Stimulated activated CD8-positive, alpha-beta memory T cell treated with anti-CD3 and anti-CD28 coated beads, Interleukin-2, amount 100 ng/mL, for 48 hours (primary cell): ENCODE measurements around the gene HOOK2.
"Not testable (repeated sequence)": the region's sequence is repeated elsewhere in the genome, so short reads cannot be mapped to it uniquely, and the experiment has no call there.

Experiments used
- DNase-seq, 2 donors: peaks; one replicate each; pipeline ENCODE4 v3.0.0-alpha.2; 2020; ENCODE audit warnings: low read depth in 2 of 2

The HOOK2 gene

DNA sequence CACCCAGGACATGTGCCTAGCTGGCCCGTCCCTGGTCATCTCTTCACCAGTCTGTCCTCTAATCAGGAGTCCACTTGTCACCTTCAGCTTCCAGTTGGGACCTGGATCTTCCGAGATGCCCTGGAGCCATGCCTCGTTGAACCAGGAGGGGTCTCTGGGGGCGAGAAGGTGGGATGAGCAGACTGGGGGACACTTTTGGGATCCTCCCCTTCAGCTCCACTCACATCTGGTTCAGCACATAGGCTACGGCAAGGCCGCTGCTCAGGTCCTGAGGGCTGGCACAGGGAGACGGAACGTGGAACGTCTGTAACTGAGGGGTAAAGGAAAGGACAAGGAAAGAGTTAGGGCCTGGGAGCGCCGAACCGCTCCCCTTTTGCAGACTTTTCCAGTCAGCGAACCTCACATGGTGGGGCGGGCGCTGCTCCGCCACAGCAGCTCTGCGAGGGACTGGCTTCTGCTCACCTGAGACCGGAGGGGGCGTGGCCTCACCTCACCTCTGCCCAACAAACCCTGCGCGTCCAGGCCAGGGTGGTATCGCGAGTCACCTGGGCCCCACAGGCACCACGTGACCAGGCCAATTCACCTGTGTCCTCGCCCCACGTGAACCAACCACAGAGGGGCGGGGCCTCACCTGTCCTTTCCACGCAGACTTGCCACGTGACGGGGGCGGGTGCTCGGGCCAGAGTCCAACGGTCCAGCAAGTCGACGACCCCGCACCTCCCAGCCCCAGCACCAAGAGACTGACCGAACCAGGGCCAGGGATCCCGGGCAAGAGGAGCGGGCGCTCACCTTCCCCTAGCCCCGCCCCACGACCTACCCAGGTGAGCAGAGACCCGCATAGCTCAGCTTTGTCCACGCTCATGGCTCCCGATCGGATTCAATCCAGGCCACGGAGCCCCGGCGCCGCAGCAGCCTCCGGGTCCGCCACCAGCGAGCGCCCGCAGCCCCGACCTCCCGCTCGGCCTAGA is at the start of gene HOOK2:
Gene HOOK2 (minus strand): TSS at position 965 of the 968 bp plus-strand sequence. CDS start 103 bp downstream, at position 862.
- DNase-seq = no peak

- no peak for DNase-seq
Measured at GRCh38 chr19:12821761-12822160, 46.4 kb upstream of the HOOK2 start.

- DNase-seq = not testable (repeated sequence)
Measured at GRCh38 chr19:12817810-12818209, 42.5 kb upstream of the HOOK2 start.

GRCh38 chr19:12817188-12817587 is 41.8 kb upstream of the HOOK2 start:
- DNase-seq = not testable (repeated sequence)

DNA sequence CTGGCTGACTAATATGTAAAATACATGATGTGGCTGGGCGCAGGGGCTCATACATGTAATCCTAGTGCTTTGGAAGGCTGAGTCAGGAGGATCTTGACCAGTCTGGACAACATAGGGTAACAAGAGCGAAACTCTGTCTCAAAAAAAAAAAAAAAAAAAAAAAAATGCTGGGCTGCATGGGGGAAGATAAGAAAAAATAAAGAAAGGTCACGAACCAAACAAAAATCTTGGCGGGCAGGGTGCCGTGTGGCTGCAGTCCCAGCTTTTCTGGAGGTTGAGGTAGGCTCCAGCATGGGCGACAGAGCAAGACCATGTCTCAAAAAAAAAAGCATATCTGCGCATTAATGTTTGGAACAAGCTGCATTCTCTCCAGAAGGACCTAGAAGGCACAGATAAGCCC is 39.7 kb upstream of the HOOK2 start:
- DNase-seq = no peak

DNA sequence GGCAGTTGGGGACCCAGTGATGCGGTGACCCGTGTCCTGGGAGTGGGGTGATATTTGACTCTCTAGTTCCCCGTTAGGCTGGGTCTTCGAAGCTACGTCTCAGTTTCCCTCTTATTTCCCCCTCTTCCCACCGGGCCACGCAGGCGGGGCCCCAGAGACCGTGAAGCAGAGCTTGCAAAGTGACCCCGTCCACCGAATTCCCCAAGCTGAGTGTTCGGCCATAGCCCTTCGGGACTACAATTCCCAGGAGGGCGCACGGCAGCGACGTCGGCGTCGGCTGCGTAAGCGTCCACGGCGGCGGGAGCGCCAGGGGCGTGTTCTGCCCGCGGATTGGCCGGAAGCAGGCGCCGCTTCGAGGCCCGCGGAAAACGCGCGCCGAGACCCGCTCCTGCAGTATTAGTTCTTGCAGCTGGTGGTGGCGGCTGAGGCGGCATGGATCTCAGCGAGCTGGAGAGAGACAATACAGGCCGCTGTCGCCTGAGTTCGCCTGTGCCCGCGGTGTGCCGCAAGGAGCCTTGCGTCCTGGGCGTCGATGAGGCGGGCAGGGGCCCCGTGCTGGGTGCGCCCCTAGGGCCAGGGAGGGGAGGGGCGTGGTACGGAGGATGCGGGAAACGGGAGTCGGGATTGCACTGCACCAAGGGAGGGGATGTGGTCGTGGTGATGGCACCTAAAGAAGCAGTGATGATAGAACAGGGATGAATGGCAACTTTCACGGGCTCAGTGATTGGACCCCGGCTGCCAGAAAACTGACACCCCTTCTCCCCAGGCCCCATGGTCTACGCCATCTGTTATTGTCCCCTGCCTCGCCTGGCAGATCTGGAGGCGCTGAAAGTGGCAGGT is 31.1 kb upstream of the HOOK2 start, which contains the start of gene RNASEH2A:
Gene RNASEH2A (plus strand): TSS at position 343 of the 840 bp plus-strand sequence. CDS start 90 bp downstream, at position 433.
- peak; percentile 78 to 82 for DNase-seq

GRCh38 chr19:12804051-12804450 is 28.7 kb upstream of the HOOK2 start:
- no peak for DNase-seq

GRCh38 chr19:12802267-12803106 is 27.1 kb upstream of the HOOK2 start:
- no peak for DNase-seq

DNA sequence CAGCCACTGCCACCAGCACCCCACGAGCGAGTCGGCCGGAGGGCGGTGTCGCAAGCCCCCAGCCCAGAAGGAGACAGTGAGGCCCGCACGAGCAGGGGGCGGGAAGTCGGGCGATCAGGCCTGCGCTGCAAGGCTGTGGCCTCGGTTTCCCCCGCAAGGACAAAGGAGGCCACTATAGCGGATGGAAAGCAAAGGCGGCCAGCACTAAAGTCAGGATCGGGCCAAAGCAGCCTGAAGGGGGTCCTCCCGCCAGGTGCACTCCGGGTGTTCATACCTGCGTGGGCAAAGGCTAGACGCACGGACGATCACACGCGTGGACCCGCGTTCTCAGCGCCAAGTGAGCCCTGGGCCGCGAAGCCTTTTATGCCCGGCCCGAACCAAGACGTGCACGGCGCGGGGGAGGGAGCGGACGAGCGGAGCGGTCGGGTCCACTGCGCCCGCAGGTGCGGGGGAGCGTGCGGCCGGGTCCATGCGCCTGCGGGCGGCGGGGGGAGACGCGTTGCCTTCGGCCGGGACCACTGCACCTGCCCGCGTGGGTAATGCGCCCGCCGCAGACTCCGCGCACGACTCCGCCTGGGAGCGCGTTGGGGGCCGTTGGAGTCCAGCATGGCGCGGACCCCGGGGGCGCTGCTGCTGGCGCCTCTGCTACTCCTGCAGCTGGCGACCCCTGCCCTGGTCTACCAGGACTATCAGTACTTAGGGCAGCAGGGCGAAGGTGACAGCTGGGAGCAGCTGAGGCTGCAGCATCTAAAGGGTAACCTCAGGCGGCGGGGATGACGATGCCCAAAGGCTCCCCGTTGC is 26.3 kb upstream of the HOOK2 start, which contains the start of the genes PRDX2 and THSD8:
Gene PRDX2 (minus strand): TSS at position 335 of the 801 bp plus-strand sequence. CDS start 539 bp downstream, outside the sequence.
Gene THSD8 (plus strand): TSS at position 604 of the 801 bp plus-strand sequence. CDS start 3 bp downstream, at position 607.
- peak; percentile 70 to 72 for DNase-seq

DNA sequence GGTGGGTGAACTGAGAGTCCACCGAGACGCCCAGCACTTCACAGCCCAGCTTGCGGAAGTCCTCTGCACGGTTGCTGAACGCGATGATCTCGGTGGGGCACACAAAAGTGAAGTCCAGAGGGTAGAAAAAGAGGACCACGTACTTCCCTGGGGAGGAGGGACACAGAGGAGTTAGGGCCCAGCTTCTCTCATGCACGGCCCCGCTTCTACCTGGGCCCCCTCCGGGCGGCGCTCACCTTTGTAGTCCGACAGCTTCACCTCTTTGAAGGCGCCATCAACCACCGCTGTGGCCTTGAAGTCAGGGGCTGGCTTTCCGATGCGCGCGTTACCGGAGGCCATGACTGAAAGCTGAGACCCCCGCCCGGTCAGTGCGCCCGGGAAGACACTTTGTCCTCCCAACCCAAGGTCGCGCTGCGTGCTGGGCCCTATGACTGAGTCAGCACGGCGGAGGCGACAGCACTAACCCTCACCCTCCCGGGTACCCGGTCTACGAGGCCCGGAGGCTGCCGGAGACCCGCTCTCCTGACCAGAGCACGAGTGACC is 25.6 kb upstream of the HOOK2 start:
- DNase-seq = no peak

GRCh38 chr19:12800466-12800770 is 25.1 kb upstream of the HOOK2 start:
- no peak for DNase-seq

DNA sequence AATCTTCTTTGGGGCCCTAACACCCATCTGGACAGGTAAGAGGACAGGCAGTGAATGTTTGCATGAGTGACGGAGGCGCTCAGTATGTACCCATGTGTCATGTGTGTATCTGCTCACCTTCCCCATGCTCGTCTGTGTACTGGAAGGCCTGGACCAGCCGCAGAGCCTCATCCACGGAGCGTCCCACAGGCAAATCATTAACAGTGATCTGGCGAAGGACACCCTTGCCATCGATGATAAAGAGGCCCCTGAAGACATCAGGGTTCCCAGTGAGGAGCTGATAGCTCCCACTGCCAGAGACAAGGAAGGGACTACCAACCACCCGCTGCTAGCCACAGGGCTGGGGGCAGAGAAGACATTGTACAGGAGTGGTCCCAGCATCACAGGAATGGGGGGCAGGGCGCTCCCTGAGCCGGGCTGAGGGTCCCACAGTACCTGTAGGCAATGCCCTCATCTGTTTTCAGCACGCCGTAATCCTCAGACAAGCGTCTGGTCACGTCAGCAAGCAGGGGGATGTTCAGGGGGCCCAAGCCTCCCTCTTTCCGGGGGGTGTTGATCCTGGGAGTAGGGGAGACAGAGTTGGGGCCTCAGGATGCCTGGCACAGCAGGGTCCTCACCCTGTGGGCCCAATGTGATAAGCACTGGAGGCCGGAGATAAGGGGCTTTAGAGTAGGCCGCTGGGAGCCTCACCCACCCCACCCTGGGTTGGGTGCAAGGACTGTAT is 24.6 kb upstream of the HOOK2 start:
- DNase-seq = no peak

GRCh38 chr19:12797607-12798006 is 22.3 kb upstream of the HOOK2 start:
- DNase-seq = not testable (repeated sequence)

- DNase-seq = no peak
Measured at GRCh38 chr19:12797141-12797587, 21.8 kb upstream of the HOOK2 start.

- peak in 1 of 2 donors; percentile 62 for DNase-seq
Measured at GRCh38 chr19:12796146-12797071, 21.1 kb upstream of the HOOK2 start.

- DNase-seq = no peak
Measured at GRCh38 chr19:12794971-12795381, 19.6 kb upstream of the HOOK2 start.

- DNase-seq = no peak
Measured at GRCh38 chr19:12794196-12794941, 19.0 kb upstream of the HOOK2 start.
